GM23338 (cell line): ENCODE data around the gene MAPK14.

Source experiments
- CREB1 ChIP-seq: fragments of 250-450 bp; sonication (Bioruptor Pico); IDR thresholded peaks from 2 replicates; pipeline ENCODE4 v1.5.0; 2020; ENCODE audit warnings: low read depth, mild to moderate bottlenecking, moderate library complexity
- EZH2 ChIP-seq: fragments of 200-600 bp; sonication (generic); IDR thresholded peaks from one replicate; pipeline ENCODE4 v1.8.0; 2017; ENCODE audit warnings: antibody characterized with exemption, mild to moderate bottlenecking, low read depth; ENCODE audit not compliant: unreplicated experiment
- EZH2phosphoT487 ChIP-seq: fragments of 200-600 bp; sonication (generic); IDR thresholded peaks from one replicate; pipeline ENCODE4 v1.8.1; 2018; ENCODE audit warnings: antibody characterized with exemption; ENCODE audit not compliant: unreplicated experiment
- JUNB ChIP-seq: IDR thresholded peaks from one replicate; pipeline ENCODE4 v1.6.1; 2016; ENCODE audit warnings: antibody characterized with exemption; ENCODE audit not compliant: unreplicated experiment
- POLR2AphosphoS5 ChIP-seq: IDR thresholded peaks from 2 replicates; pipeline ENCODE4 v1.6.1; 2016; ENCODE audit warnings: antibody characterized with exemption, low read depth
- STAT1 ChIP-seq: IDR thresholded peaks from one replicate; pipeline ENCODE4 v1.6.1; 2016; ENCODE audit warnings: antibody characterized with exemption; ENCODE audit not compliant: unreplicated experiment
- ZNF114 ChIP-seq: fragments of 250-450 bp; sonication (Bioruptor Pico); IDR thresholded peaks from 2 replicates; pipeline ENCODE4 v1.5.0; 2020; ENCODE audit warnings: mild to moderate bottlenecking, moderate library complexity
- TF ChIP-seq, protein P1 (sequence below), 2 experiments: fragments of 200-600 bp in 1 of 2; sonication (generic) in 1 of 2; conservative IDR thresholded peaks; 2 replicates each; pipeline versions ENCODE4 v1.5.1 to v1.6.1; 2016 to 2017; ENCODE audit warnings: antibody characterized with exemption in 2 of 2, low read depth in 2 of 2, mild to moderate bottlenecking in 2 of 2, moderate library complexity in 1 of 2
- TF ChIP-seq, protein P2 (sequence below): IDR thresholded peaks from one replicate; pipeline ENCODE4 v1.6.1; 2018; ENCODE audit warnings: antibody characterized with exemption; ENCODE audit not compliant: unreplicated experiment
- TF ChIP-seq, protein P3 (sequence below): IDR thresholded peaks from 2 replicates; pipeline ENCODE4 v1.6.1; 2016; ENCODE audit warnings: antibody characterized with exemption

DNA sequence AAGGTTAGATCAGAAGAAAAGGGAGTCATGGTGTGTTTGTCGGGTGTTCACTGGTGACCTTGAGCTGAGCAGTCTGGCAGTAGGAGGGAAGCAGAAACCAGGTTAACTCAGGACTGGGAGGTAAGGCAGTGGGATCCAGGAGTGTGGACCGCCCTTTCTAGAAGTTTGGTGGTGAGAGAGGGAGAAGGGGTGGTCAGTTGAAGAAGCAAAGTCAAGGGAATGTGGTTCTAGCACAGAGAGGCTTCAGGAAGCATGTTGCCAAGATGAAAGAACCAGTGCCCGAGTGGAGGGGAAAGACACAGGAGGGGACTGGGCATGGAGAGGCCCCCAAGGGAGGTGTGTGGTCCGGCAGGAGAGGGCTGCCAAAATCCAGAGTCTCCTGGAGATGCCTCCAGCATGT lies 106.3 kb downstream of the MAPK14 start:
- TF ChIP-seq, protein P1, sequence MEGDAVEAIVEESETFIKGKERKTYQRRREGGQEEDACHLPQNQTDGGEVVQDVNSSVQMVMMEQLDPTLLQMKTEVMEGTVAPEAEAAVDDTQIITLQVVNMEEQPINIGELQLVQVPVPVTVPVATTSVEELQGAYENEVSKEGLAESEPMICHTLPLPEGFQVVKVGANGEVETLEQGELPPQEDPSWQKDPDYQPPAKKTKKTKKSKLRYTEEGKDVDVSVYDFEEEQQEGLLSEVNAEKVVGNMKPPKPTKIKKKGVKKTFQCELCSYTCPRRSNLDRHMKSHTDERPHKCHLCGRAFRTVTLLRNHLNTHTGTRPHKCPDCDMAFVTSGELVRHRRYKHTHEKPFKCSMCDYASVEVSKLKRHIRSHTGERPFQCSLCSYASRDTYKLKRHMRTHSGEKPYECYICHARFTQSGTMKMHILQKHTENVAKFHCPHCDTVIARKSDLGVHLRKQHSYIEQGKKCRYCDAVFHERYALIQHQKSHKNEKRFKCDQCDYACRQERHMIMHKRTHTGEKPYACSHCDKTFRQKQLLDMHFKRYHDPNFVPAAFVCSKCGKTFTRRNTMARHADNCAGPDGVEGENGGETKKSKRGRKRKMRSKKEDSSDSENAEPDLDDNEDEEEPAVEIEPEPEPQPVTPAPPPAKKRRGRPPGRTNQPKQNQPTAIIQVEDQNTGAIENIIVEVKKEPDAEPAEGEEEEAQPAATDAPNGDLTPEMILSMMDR (conservative IDR thresholded peaks at IDR 0.05; ENCODE audit: low read depth in 2 of 2): no peak
- TF ChIP-seq POLR2AphosphoS5 (no peak), EZH2 (no peak), CREB1 (no peak), EZH2phosphoT487 (no peak), JUNB (no peak), STAT1 (no peak), ZNF114 (CRISPR knock-in tag) (no peak)
- TF ChIP-seq, protein P2, sequence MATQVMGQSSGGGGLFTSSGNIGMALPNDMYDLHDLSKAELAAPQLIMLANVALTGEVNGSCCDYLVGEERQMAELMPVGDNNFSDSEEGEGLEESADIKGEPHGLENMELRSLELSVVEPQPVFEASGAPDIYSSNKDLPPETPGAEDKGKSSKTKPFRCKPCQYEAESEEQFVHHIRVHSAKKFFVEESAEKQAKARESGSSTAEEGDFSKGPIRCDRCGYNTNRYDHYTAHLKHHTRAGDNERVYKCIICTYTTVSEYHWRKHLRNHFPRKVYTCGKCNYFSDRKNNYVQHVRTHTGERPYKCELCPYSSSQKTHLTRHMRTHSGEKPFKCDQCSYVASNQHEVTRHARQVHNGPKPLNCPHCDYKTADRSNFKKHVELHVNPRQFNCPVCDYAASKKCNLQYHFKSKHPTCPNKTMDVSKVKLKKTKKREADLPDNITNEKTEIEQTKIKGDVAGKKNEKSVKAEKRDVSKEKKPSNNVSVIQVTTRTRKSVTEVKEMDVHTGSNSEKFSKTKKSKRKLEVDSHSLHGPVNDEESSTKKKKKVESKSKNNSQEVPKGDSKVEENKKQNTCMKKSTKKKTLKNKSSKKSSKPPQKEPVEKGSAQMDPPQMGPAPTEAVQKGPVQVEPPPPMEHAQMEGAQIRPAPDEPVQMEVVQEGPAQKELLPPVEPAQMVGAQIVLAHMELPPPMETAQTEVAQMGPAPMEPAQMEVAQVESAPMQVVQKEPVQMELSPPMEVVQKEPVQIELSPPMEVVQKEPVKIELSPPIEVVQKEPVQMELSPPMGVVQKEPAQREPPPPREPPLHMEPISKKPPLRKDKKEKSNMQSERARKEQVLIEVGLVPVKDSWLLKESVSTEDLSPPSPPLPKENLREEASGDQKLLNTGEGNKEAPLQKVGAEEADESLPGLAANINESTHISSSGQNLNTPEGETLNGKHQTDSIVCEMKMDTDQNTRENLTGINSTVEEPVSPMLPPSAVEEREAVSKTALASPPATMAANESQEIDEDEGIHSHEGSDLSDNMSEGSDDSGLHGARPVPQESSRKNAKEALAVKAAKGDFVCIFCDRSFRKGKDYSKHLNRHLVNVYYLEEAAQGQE: no peak
- TF ChIP-seq, protein P3, sequence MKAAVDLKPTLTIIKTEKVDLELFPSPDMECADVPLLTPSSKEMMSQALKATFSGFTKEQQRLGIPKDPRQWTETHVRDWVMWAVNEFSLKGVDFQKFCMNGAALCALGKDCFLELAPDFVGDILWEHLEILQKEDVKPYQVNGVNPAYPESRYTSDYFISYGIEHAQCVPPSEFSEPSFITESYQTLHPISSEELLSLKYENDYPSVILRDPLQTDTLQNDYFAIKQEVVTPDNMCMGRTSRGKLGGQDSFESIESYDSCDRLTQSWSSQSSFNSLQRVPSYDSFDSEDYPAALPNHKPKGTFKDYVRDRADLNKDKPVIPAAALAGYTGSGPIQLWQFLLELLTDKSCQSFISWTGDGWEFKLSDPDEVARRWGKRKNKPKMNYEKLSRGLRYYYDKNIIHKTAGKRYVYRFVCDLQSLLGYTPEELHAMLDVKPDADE: no peak
